Measurements from ENCODE around the gene GAA.

Gene GAA

GRCh38 chr17:80102664-80103448, 1.5 kb downstream of the GAA start:
- in situ Hi-C loops (cut with HindIII; ENCODE audit: low sequenced_read_pairs), result no loop called here

GRCh38 chr17:80103449-80104085, 2.2 kb downstream of the GAA start:
- in situ Hi-C loops (cut with HindIII; ENCODE audit: low sequenced_read_pairs), result no loop called here

GRCh38 chr17:80104321-80104955, 3.1 kb downstream of the GAA start:
- in situ Hi-C loops (cut with HindIII; ENCODE audit: low sequenced_read_pairs), result no loop called here

- in situ Hi-C loops (cut with HindIII; ENCODE audit: low sequenced_read_pairs), result loop anchor here (5.0 kb wide), 1 partner anchor 37 kb away; no protein-coding TSS in a partner anchor
Measured at GRCh38 chr17:80104956-80105375, 3.6 kb downstream of the GAA start.

GRCh38 chr17:80105762-80106161, 4.4 kb downstream of the GAA start:
- in situ Hi-C loops (cut with HindIII; ENCODE audit: low sequenced_read_pairs), result loop anchor here (5.0 kb wide), 1 partner anchor 37 kb away; no protein-coding TSS in a partner anchor

GRCh38 chr17:80106176-80106575, 4.8 kb downstream of the GAA start:
- in situ Hi-C loops (cut with HindIII; ENCODE audit: low sequenced_read_pairs), result loop anchor here (5.0 kb wide), 1 partner anchor 36 kb away; no protein-coding TSS in a partner anchor

- in situ Hi-C loops (cut with HindIII; ENCODE audit: low sequenced_read_pairs), result loop anchor here (5.0 kb wide), 1 partner anchor 36 kb away; no protein-coding TSS in a partner anchor
Measured at GRCh38 chr17:80106751-80107150, 5.4 kb downstream of the GAA start.

GRCh38 chr17:80107231-80108021, 6.0 kb downstream of the GAA start:
- in situ Hi-C loops (cut with HindIII; ENCODE audit: low sequenced_read_pairs), result loop anchor here (5.0 kb wide), 1 partner anchor 35 kb away; no protein-coding TSS in a partner anchor

- in situ Hi-C loops (cut with HindIII; ENCODE audit: low sequenced_read_pairs), result loop anchor here (5.0 kb wide), 1 partner anchor 34 kb away; no protein-coding TSS in a partner anchor
Measured at GRCh38 chr17:80108036-80108971, 6.9 kb downstream of the GAA start.

GRCh38 chr17:80109066-80109660, 7.8 kb downstream of the GAA start:
- in situ Hi-C loops (cut with HindIII; ENCODE audit: low sequenced_read_pairs), result loop anchor here (5.0 kb wide), 1 partner anchor 33 kb away; no protein-coding TSS in a partner anchor

GRCh38 chr17:80109713-80110446, 8.5 kb downstream of the GAA start:
- in situ Hi-C loops (cut with HindIII; ENCODE audit: low sequenced_read_pairs), result loop anchor here (5.0 kb wide), 1 partner anchor 32 kb away; no protein-coding TSS in a partner anchor

GRCh38 chr17:80110447-80110812, 9.0 kb downstream of the GAA start:
- in situ Hi-C loops (cut with HindIII; ENCODE audit: low sequenced_read_pairs), result no loop called here

DNA sequence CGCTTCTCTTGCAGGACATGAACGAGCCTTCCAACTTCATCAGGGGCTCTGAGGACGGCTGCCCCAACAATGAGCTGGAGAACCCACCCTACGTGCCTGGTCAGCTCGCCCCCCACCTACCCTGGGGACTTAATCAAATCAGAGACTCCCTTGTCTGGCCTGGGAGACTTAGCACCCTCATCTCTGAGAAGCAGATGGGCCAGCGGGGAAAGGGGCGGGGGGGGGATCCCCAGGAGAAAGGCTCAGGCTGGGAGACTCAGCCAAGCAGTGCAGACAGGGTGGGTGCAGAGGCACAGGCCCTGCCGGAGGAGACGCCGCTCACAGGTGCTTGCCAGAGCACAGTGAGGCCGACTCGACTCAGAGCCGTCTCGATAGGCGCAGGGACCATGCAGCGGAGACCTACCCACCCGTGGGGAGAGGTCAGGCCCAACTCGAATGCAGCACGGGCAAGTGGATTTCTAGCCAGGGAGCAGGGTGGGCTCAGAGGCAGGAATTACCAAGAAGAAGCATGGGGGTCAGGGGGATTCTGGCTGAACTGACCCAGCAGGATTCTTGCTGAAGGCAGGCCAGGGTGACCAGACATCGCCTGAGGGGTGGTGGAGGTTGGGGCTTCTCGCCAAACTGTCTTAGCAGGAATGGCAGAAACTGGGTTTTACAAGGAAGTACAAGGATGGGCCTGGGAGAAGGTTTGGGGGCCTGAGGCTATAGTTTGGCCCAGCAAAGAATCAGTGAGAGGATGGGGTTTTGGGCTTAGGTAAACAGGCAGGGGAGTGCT, 9.7 kb downstream of the GAA start:
- in situ Hi-C loops (cut with HindIII; ENCODE audit: low sequenced_read_pairs), result no loop called here

DNA sequence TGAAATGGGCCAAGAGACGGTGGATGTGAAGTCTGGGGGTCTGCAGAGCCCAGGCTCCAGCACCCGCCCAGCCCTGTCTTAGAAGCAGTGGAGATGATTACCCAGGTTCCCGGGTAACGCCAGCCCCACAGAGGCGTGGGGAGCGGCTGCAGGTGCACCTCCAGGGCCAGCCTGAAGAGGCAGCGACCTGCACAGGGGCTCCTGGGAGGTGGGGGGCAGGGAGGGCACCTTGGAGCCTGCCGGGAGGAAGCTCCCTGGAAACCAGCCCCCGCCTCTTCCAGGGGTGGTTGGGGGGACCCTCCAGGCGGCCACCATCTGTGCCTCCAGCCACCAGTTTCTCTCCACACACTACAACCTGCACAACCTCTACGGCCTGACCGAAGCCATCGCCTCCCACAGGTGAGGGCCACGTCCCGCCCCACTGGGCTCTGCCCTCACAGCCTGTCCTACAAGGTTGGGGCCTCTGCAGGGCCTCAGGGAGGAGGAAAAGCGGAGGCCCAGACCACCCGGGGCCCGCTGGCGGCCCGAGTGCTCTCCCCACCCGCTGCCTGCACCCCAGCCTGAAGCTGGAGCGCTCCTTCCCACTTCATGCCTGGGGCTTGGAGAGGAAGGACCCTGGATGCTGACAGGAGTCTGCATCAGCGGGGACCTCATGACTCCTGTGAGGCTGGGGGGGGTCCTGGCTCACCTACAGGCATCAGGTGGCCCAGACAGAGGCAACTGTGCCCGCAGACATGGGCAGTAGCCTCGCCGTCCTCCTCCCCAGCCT, 10.5 kb downstream of the GAA start:
- in situ Hi-C loops (cut with HindIII; ENCODE audit: low sequenced_read_pairs), result no loop called here

GRCh38 chr17:80112471-80113032, 11.2 kb downstream of the GAA start:
- in situ Hi-C loops (cut with HindIII; ENCODE audit: low sequenced_read_pairs), result no loop called here

- in situ Hi-C loops (cut with HindIII; ENCODE audit: low sequenced_read_pairs), result no loop called here
Measured at GRCh38 chr17:80113033-80113484, 11.7 kb downstream of the GAA start.

DNA sequence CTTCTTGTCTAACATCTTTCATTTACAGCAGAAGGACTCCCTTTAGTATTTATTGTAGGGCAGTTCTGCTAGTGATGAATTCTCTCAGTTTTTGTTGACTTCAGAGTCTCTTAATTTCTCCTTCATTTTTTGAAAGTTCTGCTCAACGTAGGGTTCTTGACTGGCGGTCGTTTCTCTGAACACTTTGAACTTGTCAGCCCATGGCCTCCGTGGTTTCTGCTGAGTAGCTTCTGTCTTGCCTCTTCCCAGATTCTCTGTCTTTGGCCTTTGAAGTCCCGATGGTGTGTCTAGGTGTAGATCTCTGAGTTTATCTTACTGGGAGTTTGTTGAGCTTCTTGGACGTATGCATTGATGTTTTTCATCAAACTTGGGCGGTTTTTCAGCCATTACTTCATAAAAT, 13.4 kb downstream of the GAA start:
- in situ Hi-C loops (cut with HindIII; ENCODE audit: low sequenced_read_pairs), result no loop called here

Measured in endothelial cell of hepatic sinusoid (primary cell).